ENCODE data around the gene HAP1.
"Not testable (repeated sequence)": the region's sequence is repeated elsewhere in the genome, so short reads cannot be mapped to it uniquely, and the experiment has no call there.

Gene HAP1

GRCh38 chr17:41684035-41684434 lies 50.4 kb downstream of the HAP1 start:
- TF ChIP-seq POLR2A (IDR thresholded peaks at IDR 0.05; ENCODE audit: low read length) (no peak), GATA1 (IDR thresholded peaks at IDR 0.05; ENCODE audit: low read depth, low read length) (no peak)
- no peak for DNase-seq

- TF ChIP-seq POLR2A (IDR thresholded peaks at IDR 0.05; ENCODE audit: low read length) (no peak), GATA1 (IDR thresholded peaks at IDR 0.05; ENCODE audit: low read depth, low read length) (no peak)
- no peak for DNase-seq
Measured at GRCh38 chr17:41683441-41684007, 50.9 kb downstream of the HAP1 start.

GRCh38 chr17:41682631-41683030 lies 51.8 kb downstream of the HAP1 start:
- DNase-seq: no peak
- TF ChIP-seq GATA1 (IDR thresholded peaks at IDR 0.05; ENCODE audit: low read depth, low read length) (no peak), POLR2A (IDR thresholded peaks at IDR 0.05; ENCODE audit: low read length) (no peak)

- TF ChIP-seq POLR2A (IDR thresholded peaks at IDR 0.05; ENCODE audit: low read length) (no peak), GATA1 (IDR thresholded peaks at IDR 0.05; ENCODE audit: low read depth, low read length) (no peak)
- DNase-seq: no peak
Measured at GRCh38 chr17:41681776-41682175, 52.7 kb downstream of the HAP1 start.

- TF ChIP-seq GATA1 (IDR thresholded peaks at IDR 0.05; ENCODE audit: low read depth, low read length) (no peak), POLR2A (IDR thresholded peaks at IDR 0.05; ENCODE audit: low read length) (no peak)
- DNase-seq: no peak
Measured at GRCh38 chr17:41680426-41681040, 53.9 kb downstream of the HAP1 start.

- no peak for TF ChIP-seq GATA1 (IDR thresholded peaks at IDR 0.05; ENCODE audit: low read depth, low read length)
- no peak for TF ChIP-seq POLR2A (IDR thresholded peaks at IDR 0.05; ENCODE audit: low read length)
- DNase-seq: no peak
Measured at GRCh38 chr17:41679740-41680425, 54.6 kb downstream of the HAP1 start.

GRCh38 chr17:41678907-41679739 lies 55.3 kb downstream of the HAP1 start:
- DNase-seq: peak; percentile 81 to 88
- TF ChIP-seq GATA1 (IDR thresholded peaks at IDR 0.05; ENCODE audit: low read depth, low read length): no peak
- TF ChIP-seq POLR2A (IDR thresholded peaks at IDR 0.05; ENCODE audit: low read length): peak; percentile 44

GRCh38 chr17:41678411-41678906 lies 56.0 kb downstream of the HAP1 start:
- no peak for DNase-seq

GRCh38 chr17:41676058-41676419 lies 58.4 kb downstream of the HAP1 start:
- no peak for DNase-seq
- TF ChIP-seq GATA1 (IDR thresholded peaks at IDR 0.05; ENCODE audit: low read depth, low read length): no peak
- TF ChIP-seq POLR2A (IDR thresholded peaks at IDR 0.05; ENCODE audit: low read length): no peak

More at GRCh38 chr17:41678411-41678906, 56.0 kb downstream of the HAP1 start:
- TF ChIP-seq GATA1 (IDR thresholded peaks at IDR 0.05; ENCODE audit: low read depth, low read length): no peak
- TF ChIP-seq POLR2A (IDR thresholded peaks at IDR 0.05; ENCODE audit: low read length): peak; percentile 57

- DNase-seq: not testable (repeated sequence)
Measured at GRCh38 chr17:41675157-41676057, 59.0 kb downstream of the HAP1 start.
